HCT116 (cell line): ENCODE data around the gene KNDC1. TPM values are rescaled to one million over a fixed set of nuclear protein-coding genes. Genes with fewer than 3 reads are reported as not detected.

Source experiments
- ATAC-seq: fragments of 200-7000 bp; cut with Tn5 transposase; 2 replicates; pipeline ENCODE4 v1.9.1; 2020; ENCODE audit warnings: mild to moderate bottlenecking, moderate library complexity
- BruUV-seq: library from RNA; stranded (reverse); fragments of 400-500 nt; replicated peaks from 2 replicates; lab custom pipeline; 2021; lab: Mats Ljungman, UMichigan
- CTCF ChIA-PET: fragments of 300-600 bp; sonication (Branson Sonifier 250); formaldehyde crosslinking; loops from one replicate; lab custom pipeline; 2021; ENCODE audit warnings: antibody characterized with exemption; lab: Charles Lee
- POLR2A ChIA-PET: fragments of 300-600, 350-600 bp; sonication (Branson Sonifier 250); formaldehyde crosslinking; loops from one replicate; lab custom pipeline; 2021; ENCODE audit warnings: antibody characterized with exemption; lab: Charles Lee
- RAD21 ChIA-PET, 2 experiments: fragments of 300-600 bp; sonication (Branson Sonifier 250); formaldehyde crosslinking; loops; one replicate each; lab custom pipeline; 2023; ENCODE audit warnings: low total read pairs in 2 of 2; ENCODE audit not compliant: uncharacterized antibody in 2 of 2, unreplicated experiment in 2 of 2, low non-redundant PET in 1 of 2; lab: Charles Lee
- DNase-seq: peaks from one replicate; pipeline ENCODE4 v3.0.0-alpha.2; 2010; ENCODE audit warnings: low read depth, low spot score
- H2AFZ ChIP-seq: fragments of 200-600 bp; shearing (Covaris generic), sonication (generic); 2 replicates; pipeline ENCODE4 v1.6.1; 2017; ENCODE audit warnings: low read depth, mixed run types, mixed read lengths, antibody characterized with exemption, low read length; ENCODE audit not compliant: poor library complexity, severe bottlenecking
- H3K27ac ChIP-seq: 2 replicates; pipeline ENCODE4 v1.5.1; 2012; ENCODE audit warnings: low read depth, low read length
- H3K27me3 ChIP-seq: fragments of 200-600 bp; sonication (generic); 2 replicates; pipeline ENCODE4 v1.6.1; 2016; ENCODE audit warnings: mixed run types, low read length, mixed read lengths; ENCODE audit not compliant: insufficient read depth
- H3K36me3 ChIP-seq, 2 experiments: fragments of 200-500 bp in 1 of 2; fragments of 200-600 bp in 1 of 2; sonication (Bioruptor generic) in 1 of 2; sonication (generic) in 1 of 2; 2 replicates each; pipeline versions ENCODE4 v1.5.1 to v1.6.1; 2014 to 2016; ENCODE audit warnings: low read length in 2 of 2, inconsistent platforms in 1 of 2, mixed read lengths in 1 of 2, mixed run types in 1 of 2; ENCODE audit not compliant: insufficient read depth in 2 of 2, control insufficient read depth in 1 of 2
- H3K4me1 ChIP-seq, 2 experiments: fragments of 200-600 bp in 1 of 2; sonication (generic) in 1 of 2; 2 replicates each; pipeline versions ENCODE4 v1.5.1 to v1.6.1; 2012 to 2017; ENCODE audit warnings: low read length in 2 of 2, inconsistent platforms in 1 of 2, mild to moderate bottlenecking in 1 of 2, mixed read lengths in 1 of 2, mixed run types in 1 of 2, moderate library complexity in 1 of 2; ENCODE audit not compliant: insufficient read depth in 2 of 2, control insufficient read depth in 1 of 2
- H3K4me2 ChIP-seq: fragments of 200-600 bp; sonication (generic); 2 replicates; pipeline ENCODE4 v1.6.1; 2017; ENCODE audit warnings: mixed run types, low read length, mixed read lengths
- H3K4me3 ChIP-seq, 2 experiments: fragments of 200-600 bp in 1 of 2; sonication (generic) in 1 of 2; replicated peaks in 1 of 2; 2 replicates each; pipeline ENCODE4 v1.5.1; 2011 to 2016; ENCODE audit warnings: low read length in 2 of 2, control low read depth in 1 of 2, low read depth in 1 of 2, mild to moderate bottlenecking in 1 of 2, mixed read lengths in 1 of 2, mixed run types in 1 of 2
- H3K79me2 ChIP-seq: fragments of 200-600 bp; sonication (generic); 2 replicates; pipeline ENCODE4 v1.6.1; 2017; ENCODE audit warnings: mild to moderate bottlenecking, mixed run types, low read length, moderate library complexity, mixed read lengths; ENCODE audit not compliant: insufficient read depth
- H3K9ac ChIP-seq: fragments of 200-600 bp; sonication (generic); 2 replicates; pipeline ENCODE4 v1.6.1; 2016; ENCODE audit warnings: low read length, mixed read lengths
- H3K9me2 ChIP-seq: fragments of 200-600 bp; sonication (generic), shearing (Covaris generic); 2 replicates; pipeline ENCODE4 v1.6.1; 2017; ENCODE audit warnings: mixed run types, mild to moderate bottlenecking, moderate library complexity; ENCODE audit not compliant: insufficient read depth
- H3K9me3 ChIP-seq, 2 experiments: fragments of 200-500 bp in 1 of 2; fragments of 200-600 bp in 1 of 2; sonication (Bioruptor generic) in 1 of 2; sonication (generic) in 1 of 2; 2 replicates each; pipeline ENCODE4 v1.6.1; 2014 to 2017; ENCODE audit warnings: low read length in 2 of 2, mixed read lengths in 2 of 2, inconsistent platforms in 1 of 2, low read depth in 1 of 2, mild to moderate bottlenecking in 1 of 2, mixed run types in 1 of 2, moderate library complexity in 1 of 2; ENCODE audit not compliant: control insufficient read depth in 1 of 2, insufficient read depth in 1 of 2
- H4K20me1 ChIP-seq: fragments of 200-600 bp; sonication (generic), shearing (Covaris generic); 2 replicates; pipeline ENCODE4 v1.6.1; 2017; ENCODE audit warnings: mixed run types, mild to moderate bottlenecking, moderate library complexity; ENCODE audit not compliant: insufficient read depth
- ATF3 ChIP-seq: IDR thresholded peaks from 2 replicates; pipeline ENCODE4 v1.6.1; 2012
- CBX3 ChIP-seq: IDR thresholded peaks from 2 replicates; pipeline ENCODE4 v1.6.1; 2012; ENCODE audit warnings: low read depth
- EGR1 ChIP-seq: IDR thresholded peaks from 2 replicates; pipeline ENCODE4 v1.6.1; 2012; ENCODE audit warnings: low read depth
- ELF1 ChIP-seq: IDR thresholded peaks from 2 replicates; pipeline ENCODE4 v1.6.1; 2012; ENCODE audit warnings: low read depth, borderline replicate concordance
- EZH2 ChIP-seq: fragments of 200-600 bp; sonication (generic); IDR thresholded peaks from 2 replicates; pipeline ENCODE4 v1.6.1; 2017; ENCODE audit warnings: antibody characterized with exemption, mixed run types
- EZH2phosphoT487 ChIP-seq: fragments of 200-600 bp; IDR thresholded peaks from 2 replicates; pipeline ENCODE4 v1.6.1; 2018; ENCODE audit warnings: antibody characterized with exemption, borderline replicate concordance
- JUND ChIP-seq: IDR thresholded peaks from 2 replicates; pipeline ENCODE4 v1.6.1; 2012
- POLR2AphosphoS5 ChIP-seq: IDR thresholded peaks from 2 replicates; pipeline ENCODE4 v1.6.1; 2011; ENCODE audit warnings: mild to moderate bottlenecking, low read depth, low read length, moderate library complexity
- SIN3A ChIP-seq: IDR thresholded peaks from 2 replicates; pipeline ENCODE4 v1.6.1; 2012; ENCODE audit warnings: low read depth
- TCF7L2 ChIP-seq: IDR thresholded peaks from 2 replicates; pipeline ENCODE4 v1.7.0; 2011; ENCODE audit warnings: borderline replicate concordance, inconsistent platforms; ENCODE audit not compliant: insufficient read depth, insufficient read length; ENCODE audit errors: extremely low read depth
- YY1 ChIP-seq: IDR thresholded peaks from 2 replicates; pipeline ENCODE4 v1.6.1; 2011; ENCODE audit warnings: low read length, low read depth, moderate library complexity, mild to moderate bottlenecking; ENCODE audit not compliant: insufficient replicate concordance; ENCODE audit errors: extremely low read depth
- ZFX ChIP-seq: fragments of 450-650 bp; IDR thresholded peaks from 2 replicates; pipeline ENCODE4 v1.6.1; 2017
- ZNF274 ChIP-seq: fragments of 200-500 bp; sonication (Bioruptor generic); IDR thresholded peaks from 2 replicates; pipeline ENCODE4 v1.6.1; 2014; ENCODE audit warnings: mild to moderate bottlenecking, low read depth, low read length, inconsistent platforms
- intact Hi-C: fragments of 100-400 bp; cut with micrococcal nuclease; formaldehyde crosslinking; loops from 2 replicates; pipeline ENCODE4 v1.10.0; 2022
- total RNA-seq: library from RNA; stranded (reverse); gene quantifications from one replicate; pipeline ENCODE4 v1.2.1, GENCODE V29; 2021; ENCODE audit not compliant: unreplicated experiment
- TF ChIP-seq, protein P1 (sequence below): IDR thresholded peaks from 2 replicates; pipeline ENCODE4 v1.6.1; 2012; ENCODE audit warnings: low read depth
- TF ChIP-seq, protein P2 (sequence below), 3 experiments: fragments of 200-600 bp in 1 of 3; sonication (generic) in 1 of 3; IDR thresholded peaks in 2 of 3; conservative IDR thresholded peaks in 1 of 3; 2 replicates each; pipeline ENCODE4 v1.5.1; 2012 to 2017; ENCODE audit warnings: low read depth in 2 of 3, low read length in 2 of 3, antibody characterized with exemption in 1 of 3, borderline replicate concordance in 1 of 3, control low read depth in 1 of 3, mild to moderate bottlenecking in 1 of 3, mixed read lengths in 1 of 3, mixed run types in 1 of 3, moderate library complexity in 1 of 3; ENCODE audit not compliant: insufficient read depth in 1 of 3
- TF ChIP-seq, protein P3 (sequence below): IDR thresholded peaks from 2 replicates; pipeline ENCODE4 v1.6.1; 2011; ENCODE audit warnings: mild to moderate bottlenecking, low read length, moderate library complexity; ENCODE audit not compliant: insufficient replicate concordance; ENCODE audit errors: extremely low read depth

Gene KNDC1
- total RNA-seq, 1 experiment from 2014 or later = 3.6 TPM

GRCh38 chr10:133267293-133267692 lies 107.3 kb downstream of the KNDC1 start:
- H3K4me1 ChIP-seq = peaks cover 3 to 7% of the 10 kb centered on the region in 2 experiments; a peak in 3 of 4 replicates
- no peaks in the 10 kb centered on the region for H3K36me3 ChIP-seq
- H3K9me3 ChIP-seq = no peaks in the 10 kb centered on the region
- no peak for ATAC-seq
- DNase-seq = no peak
- TF ChIP-seq EGR1 (no peak), JUND (no peak), SIN3A (no peak), ZFX (no peak), YY1 (no peak), POLR2AphosphoS5 (no peak), ELF1 (no peak), EZH2phosphoT487 (no peak), CBX3 (no peak), ZNF274 (no peak), TCF7L2 (no peak), ATF3 (no peak), EZH2 (no peak)
- TF ChIP-seq, protein P1, sequence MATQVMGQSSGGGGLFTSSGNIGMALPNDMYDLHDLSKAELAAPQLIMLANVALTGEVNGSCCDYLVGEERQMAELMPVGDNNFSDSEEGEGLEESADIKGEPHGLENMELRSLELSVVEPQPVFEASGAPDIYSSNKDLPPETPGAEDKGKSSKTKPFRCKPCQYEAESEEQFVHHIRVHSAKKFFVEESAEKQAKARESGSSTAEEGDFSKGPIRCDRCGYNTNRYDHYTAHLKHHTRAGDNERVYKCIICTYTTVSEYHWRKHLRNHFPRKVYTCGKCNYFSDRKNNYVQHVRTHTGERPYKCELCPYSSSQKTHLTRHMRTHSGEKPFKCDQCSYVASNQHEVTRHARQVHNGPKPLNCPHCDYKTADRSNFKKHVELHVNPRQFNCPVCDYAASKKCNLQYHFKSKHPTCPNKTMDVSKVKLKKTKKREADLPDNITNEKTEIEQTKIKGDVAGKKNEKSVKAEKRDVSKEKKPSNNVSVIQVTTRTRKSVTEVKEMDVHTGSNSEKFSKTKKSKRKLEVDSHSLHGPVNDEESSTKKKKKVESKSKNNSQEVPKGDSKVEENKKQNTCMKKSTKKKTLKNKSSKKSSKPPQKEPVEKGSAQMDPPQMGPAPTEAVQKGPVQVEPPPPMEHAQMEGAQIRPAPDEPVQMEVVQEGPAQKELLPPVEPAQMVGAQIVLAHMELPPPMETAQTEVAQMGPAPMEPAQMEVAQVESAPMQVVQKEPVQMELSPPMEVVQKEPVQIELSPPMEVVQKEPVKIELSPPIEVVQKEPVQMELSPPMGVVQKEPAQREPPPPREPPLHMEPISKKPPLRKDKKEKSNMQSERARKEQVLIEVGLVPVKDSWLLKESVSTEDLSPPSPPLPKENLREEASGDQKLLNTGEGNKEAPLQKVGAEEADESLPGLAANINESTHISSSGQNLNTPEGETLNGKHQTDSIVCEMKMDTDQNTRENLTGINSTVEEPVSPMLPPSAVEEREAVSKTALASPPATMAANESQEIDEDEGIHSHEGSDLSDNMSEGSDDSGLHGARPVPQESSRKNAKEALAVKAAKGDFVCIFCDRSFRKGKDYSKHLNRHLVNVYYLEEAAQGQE = no peak
- TF ChIP-seq, protein P2, sequence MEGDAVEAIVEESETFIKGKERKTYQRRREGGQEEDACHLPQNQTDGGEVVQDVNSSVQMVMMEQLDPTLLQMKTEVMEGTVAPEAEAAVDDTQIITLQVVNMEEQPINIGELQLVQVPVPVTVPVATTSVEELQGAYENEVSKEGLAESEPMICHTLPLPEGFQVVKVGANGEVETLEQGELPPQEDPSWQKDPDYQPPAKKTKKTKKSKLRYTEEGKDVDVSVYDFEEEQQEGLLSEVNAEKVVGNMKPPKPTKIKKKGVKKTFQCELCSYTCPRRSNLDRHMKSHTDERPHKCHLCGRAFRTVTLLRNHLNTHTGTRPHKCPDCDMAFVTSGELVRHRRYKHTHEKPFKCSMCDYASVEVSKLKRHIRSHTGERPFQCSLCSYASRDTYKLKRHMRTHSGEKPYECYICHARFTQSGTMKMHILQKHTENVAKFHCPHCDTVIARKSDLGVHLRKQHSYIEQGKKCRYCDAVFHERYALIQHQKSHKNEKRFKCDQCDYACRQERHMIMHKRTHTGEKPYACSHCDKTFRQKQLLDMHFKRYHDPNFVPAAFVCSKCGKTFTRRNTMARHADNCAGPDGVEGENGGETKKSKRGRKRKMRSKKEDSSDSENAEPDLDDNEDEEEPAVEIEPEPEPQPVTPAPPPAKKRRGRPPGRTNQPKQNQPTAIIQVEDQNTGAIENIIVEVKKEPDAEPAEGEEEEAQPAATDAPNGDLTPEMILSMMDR (IDR thresholded peaks at IDR 0.05 in 2 of 3, conservative IDR thresholded peaks at IDR 0.05 in 1 of 3; ENCODE audit: borderline replicate concordance in 1 of 3, insufficient read depth in 1 of 3, low read depth in 2 of 3, low read length in 2 of 3) = no peak
- TF ChIP-seq, protein P3, sequence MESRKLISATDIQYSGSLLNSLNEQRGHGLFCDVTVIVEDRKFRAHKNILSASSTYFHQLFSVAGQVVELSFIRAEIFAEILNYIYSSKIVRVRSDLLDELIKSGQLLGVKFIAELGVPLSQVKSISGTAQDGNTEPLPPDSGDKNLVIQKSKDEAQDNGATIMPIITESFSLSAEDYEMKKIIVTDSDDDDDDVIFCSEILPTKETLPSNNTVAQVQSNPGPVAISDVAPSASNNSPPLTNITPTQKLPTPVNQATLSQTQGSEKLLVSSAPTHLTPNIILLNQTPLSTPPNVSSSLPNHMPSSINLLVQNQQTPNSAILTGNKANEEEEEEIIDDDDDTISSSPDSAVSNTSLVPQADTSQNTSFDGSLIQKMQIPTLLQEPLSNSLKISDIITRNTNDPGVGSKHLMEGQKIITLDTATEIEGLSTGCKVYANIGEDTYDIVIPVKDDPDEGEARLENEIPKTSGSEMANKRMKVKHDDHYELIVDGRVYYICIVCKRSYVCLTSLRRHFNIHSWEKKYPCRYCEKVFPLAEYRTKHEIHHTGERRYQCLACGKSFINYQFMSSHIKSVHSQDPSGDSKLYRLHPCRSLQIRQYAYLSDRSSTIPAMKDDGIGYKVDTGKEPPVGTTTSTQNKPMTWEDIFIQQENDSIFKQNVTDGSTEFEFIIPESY = no peak
- intact Hi-C loops = no loop called here
- no peak overlapping the region for H3K27ac ChIP-seq
- no peaks in the 10 kb centered on the region for H3K9me2 ChIP-seq
- ChIA-PET POLR2A (no interaction called here), RAD21 (no interaction called here), CTCF (no interaction called here)
- H4K20me1 ChIP-seq = no peaks in the 10 kb centered on the region
- no peak overlapping the region for H3K4me2 ChIP-seq
- no peaks in the 10 kb centered on the region for H3K79me2 ChIP-seq
- no peak overlapping the region for H2AFZ ChIP-seq
- no TSS peak for BruUV-seq
- H3K9ac ChIP-seq = no peak overlapping the region
- H3K27me3 ChIP-seq = no peaks in the 10 kb centered on the region
- no peak overlapping the region for H3K4me3 ChIP-seq
